Superior temporal gyrus (tissue), 1 donor: ENCODE data around the gene ATF6.

Experiments
- DNase-seq: peaks from one replicate; pipeline ENCODE4 v3.0.0-alpha.2; 2016; ENCODE audit errors: extremely low spot score

ATF6 gene

DNA sequence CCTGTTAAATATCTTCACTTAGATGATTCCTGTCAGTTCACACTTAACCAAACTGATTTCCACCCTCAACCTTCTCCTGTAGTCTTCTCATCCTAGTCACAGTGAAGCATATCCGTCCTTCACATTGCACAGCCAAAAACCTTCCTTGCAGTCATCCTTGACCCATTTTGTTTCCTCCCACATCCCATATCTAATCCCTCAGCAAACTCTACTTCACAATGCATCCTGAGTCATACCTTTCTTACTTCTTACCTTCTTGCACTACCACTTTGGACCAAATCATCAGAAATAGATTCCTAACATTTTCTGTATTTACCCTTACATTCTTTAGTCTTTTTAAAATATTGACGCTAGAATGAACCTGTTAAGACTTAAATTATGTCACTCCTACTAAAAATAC, 170.7 kb downstream of the ATF6 start:
- no peak for DNase-seq

DNA sequence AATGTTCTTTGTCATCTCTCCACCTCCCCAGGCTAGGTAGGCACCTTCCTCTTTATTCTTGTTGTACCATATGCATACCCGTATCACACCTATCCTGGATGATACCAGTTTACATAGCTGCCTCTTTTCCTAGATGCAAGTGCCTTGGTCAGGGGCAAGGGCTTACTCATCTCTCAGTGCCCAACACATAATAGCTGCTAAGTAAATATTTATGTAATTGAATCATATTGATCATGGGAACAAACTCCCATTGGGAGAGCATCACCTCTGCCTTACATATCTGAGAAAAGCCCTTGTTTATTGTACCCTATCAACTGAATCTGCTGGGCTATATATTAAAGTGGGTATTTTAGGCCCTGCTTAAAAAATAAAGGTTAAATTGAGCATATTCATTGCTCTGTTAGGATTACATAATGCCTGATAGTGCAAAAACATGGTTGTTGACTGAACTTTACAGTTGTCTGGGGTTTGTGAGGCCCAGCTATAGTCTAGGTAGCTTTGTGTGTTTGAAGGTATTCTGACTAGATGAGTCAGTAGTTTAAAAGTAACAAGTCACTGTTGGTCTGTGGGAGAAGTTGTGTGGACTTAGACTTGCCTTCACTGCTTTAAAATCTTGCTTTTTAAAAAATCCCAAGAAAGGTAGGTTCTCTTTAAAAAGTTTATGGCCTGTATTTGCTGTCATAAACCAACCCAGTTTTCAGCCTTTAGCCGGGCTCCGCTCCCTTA, 174.9 kb downstream of the ATF6 start:
- no peak for DNase-seq

DNA sequence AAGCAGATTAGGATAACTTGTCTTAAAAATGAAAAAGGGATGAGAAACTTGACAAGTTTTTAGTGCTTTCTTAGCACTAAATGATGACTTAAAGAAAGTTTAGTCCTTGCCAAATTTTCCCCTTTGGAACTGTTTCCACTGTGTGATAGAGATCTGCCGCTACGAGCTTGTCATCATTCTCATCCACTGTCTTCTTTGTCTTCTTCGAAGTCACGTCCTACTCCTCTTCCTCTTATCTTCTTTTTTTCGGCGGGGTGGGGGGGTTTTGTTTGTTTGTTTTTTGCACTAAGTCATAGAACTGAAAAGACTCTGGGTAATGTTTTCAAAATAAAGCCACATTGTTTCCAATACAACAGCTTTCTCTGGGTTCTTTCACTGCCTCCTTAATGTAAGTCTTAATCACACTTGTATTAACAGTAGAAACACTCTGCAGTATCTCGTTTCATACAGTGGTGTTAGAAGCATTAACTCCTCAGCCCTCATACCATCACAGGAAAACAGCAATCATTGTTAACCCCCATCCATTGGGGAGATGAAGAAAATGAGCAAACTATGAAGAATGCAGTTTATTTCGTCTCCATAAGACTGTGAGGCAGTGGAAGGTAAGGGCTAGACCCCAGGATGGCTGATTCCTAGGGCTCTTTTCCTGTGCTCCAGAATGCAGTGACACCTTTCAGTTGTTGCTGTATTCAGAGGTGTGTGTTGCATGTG, 175.8 kb downstream of the ATF6 start:
- DNase-seq, result no peak

- no peak for DNase-seq
Measured at GRCh38 chr1:161943737-161944136, 177.6 kb downstream of the ATF6 start.

GRCh38 chr1:161944381-161944780, 178.3 kb downstream of the ATF6 start:
- no peak for DNase-seq

GRCh38 chr1:161945306-161946060, 179.4 kb downstream of the ATF6 start:
- DNase-seq, result no peak

- no peak for DNase-seq
Measured at GRCh38 chr1:161946071-161946987, 180.2 kb downstream of the ATF6 start.

DNA sequence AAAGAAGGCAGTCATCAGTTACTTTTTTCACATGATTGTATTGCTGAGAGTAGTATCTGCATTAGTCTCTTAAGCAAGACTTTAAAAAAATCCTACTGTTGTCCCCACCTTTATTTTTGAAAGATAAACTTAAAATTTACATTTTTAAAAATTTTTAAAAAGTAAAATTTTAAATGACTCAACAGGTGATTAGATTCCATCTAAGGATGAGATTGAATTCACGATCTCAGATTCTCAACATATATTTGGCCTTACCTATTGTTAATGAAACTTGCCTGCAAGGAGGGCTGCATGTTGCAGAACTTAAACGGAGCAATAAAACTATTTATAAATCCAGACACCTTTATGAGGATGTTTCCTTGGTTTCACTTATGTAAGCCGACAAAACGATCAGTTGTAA, 182.3 kb downstream of the ATF6 start:
- DNase-seq, result no peak

- DNase-seq, result no peak
Measured at GRCh38 chr1:161949548-161949947, 183.4 kb downstream of the ATF6 start.

GRCh38 chr1:161950377-161950776, 184.3 kb downstream of the ATF6 start:
- DNase-seq, result no peak

DNA sequence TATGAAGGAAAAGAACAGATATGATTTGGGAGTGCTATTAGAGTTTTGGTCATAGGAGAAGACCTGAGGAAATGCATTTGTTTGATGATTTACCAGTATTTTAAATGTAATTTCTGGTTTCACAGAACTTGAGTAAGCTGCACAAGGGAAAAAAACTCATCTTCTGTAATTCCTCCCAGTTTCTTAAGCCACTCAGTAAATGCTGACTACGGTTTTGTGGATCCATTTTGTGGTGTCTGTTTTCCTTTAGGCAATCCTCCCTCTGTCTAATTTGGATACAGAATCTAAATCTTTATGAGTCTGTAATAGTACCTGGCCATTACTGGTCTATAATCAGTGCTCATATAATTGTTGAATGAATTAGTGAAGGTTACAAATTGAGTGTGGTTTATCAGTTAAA, 185.5 kb downstream of the ATF6 start:
- no peak for DNase-seq

DNA sequence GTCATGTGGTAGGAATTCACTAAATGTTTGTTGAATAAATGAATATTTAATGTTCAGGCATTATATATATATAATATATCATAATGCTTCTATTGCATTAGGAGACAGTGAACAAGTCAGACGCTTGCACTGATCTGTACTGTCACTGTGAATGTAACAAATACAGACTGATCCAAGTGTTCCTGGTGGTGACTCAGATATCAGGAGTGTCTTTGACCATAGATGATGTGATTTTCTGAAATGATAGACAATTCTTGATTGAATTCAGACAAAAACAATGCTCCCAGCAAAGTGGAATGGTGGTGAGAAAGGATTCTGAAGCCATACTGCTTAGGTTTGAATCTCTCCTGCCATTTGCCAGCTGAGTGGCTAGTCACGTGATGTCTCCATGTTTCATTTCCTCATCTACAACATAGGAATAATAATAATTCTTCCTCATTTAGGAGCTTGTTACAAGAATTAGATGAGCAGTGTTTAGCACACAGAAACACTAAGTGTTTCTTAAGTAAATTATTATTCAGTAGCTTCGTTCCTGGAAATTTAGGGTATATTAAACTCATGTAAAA, 186.6 kb downstream of the ATF6 start:
- DNase-seq, result no peak

GRCh38 chr1:161953256-161953920, 187.3 kb downstream of the ATF6 start:
- no peak for DNase-seq

- DNase-seq, result no peak
Measured at GRCh38 chr1:161954050-161954449, 187.9 kb downstream of the ATF6 start.

GRCh38 chr1:161954466-161954865, 188.3 kb downstream of the ATF6 start:
- no peak for DNase-seq

- DNase-seq, result no peak
Measured at GRCh38 chr1:161955606-161956005, 189.5 kb downstream of the ATF6 start.

DNA sequence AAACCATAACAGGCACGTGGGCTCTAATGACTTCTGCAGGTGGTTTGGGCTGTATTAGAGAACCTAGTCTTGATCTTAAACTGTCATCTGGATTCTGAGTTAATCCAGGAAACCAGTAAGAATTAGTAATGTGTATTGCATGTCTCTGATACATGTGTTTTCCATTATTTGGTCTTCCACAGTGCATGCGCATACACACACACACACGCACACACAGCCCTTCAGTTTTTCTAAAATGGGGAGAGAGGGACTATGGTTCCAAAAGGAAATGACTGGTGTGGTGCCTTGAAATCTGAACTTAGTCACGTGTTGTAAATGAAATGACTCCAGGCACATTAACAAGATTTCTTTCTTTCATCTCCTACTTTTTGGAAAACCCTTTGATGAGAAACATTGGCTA, 190.0 kb downstream of the ATF6 start:
- DNase-seq, result no peak

DNA sequence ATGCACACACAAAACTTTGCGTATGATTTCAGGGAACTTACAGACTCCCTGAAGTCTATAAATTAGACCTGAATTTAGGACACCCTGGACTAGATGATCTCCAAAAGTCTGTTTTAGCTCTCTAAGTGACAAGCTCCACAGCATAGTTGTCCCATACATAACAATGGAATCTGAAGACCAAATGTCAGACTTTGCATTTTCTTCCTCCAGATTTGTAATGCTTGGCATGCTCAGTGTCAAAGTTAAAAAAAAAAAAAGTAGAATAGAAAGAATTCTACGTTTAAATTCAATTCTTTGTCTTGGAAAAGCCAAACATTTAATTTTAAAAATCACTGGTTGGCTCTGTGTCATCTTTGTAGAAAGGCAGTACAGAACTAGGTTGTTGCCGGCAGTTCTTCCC, 190.8 kb downstream of the ATF6 start:
- no peak for DNase-seq

- DNase-seq, result peak; percentile 48
Measured at GRCh38 chr1:161958425-161958824, 192.3 kb downstream of the ATF6 start.

DNA sequence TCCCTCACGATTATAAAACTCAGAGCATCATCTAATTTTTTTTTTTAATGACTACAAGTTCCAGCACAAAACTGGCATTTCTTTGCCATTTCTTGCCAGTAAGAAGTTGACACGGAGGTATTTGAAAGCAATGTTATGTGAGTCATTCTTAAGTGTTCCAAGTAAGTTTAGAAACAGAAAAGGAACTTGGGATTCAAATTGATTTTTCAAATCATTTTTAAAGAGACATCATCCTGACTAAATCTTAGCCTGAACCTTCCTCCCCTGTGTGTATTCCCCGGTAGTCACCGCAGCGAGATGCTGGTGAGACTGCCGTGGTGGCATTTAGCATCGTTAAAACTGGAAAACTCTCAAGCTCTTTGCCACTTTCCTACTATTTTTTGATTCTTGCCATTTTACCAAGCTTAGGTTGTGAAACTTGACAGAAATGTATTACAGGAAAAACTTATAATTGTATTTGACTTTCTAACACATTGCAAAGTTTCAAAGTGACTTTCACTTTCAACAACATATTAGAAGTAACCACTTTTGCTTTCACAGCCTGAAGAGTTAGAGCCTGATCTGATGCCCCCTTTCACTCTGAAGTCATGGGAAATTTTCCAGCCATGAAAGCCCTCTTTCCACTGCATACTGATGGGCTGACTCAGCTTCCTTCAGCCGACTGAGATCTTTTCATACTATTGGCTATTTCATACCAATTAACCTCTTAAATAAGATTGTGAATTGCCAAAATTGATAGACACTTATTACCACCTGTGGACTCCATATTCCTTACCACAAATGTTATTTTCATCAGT, 196.2 kb downstream of the ATF6 start:
- peak; percentile 29 for DNase-seq
